Esophagus squamous epithelium (tissue), 4 donors: ENCODE data around the gene MMAA.
"Not testable (repeated sequence)": the region's sequence is repeated elsewhere in the genome, so short reads cannot be mapped to it uniquely, and the experiment has no call there.

Source experiments
- CTCF ChIP-seq, 6 experiments: fragments of 450-650 bp in 4 of 6; fragments of 200-600 bp in 2 of 6; sonication (generic) in 2 of 6; IDR thresholded peaks; one replicate each; pipeline ENCODE4 v1.5.1; 2016 to 2019; ENCODE audit warnings: antibody characterized with exemption in 6 of 6, mild to moderate bottlenecking in 4 of 6, moderate library complexity in 4 of 6
- POLR2A ChIP-seq, 4 donors: fragments of 450-650 bp; IDR thresholded peaks; one replicate each; pipeline ENCODE4 v1.6.1; 2017; ENCODE audit warnings: antibody characterized with exemption in 4 of 4, mild to moderate bottlenecking in 4 of 4, moderate library complexity in 3 of 4

- not testable (repeated sequence) for TF ChIP-seq CTCF, POLR2A (IDR thresholded peaks at IDR 0.05)
Observed at GRCh38 chr4:145574546-145574945, 44.6 kb upstream of the MMAA start.
